ENCODE data around the gene KIF12.

The KIF12 gene

DNA sequence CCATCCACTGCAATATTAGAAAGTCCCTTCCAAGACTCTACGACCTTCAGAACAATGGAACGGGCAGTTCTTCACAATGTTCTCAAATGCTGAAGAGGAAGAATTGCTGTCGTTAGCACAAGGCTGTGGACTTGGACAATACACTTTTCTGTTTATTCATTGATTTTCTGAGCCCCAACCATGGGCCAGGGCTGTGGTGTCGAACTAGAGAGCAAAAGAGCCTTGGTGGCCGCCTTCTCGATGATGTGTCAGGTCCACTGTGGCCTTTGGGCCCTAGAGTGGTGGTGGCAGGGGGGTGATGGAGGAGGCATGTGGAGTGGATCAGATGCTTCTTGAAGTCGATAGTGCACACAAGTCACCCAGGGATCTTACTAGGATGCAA is 18.5 kb upstream of the KIF12 start:
- no peaks in the 10 kb centered on the region for H4K20me1 ChIP-seq (ENCODE audit: insufficient read depth, low read length)
- H3K4me1 ChIP-seq (ENCODE audit: insufficient read depth, low read length): no peaks in the 10 kb centered on the region
- peaks cover 6% of the 10 kb centered on the region for H3K27me3 ChIP-seq (ENCODE audit: insufficient read depth, low read length, poor library complexity)
- no peaks in the 10 kb centered on the region for H3K36me3 ChIP-seq (ENCODE audit: insufficient read depth, low read length)
- no peak for TF ChIP-seq EZH2 (IDR thresholded peaks at IDR 0.05; ENCODE audit: borderline replicate concordance, low read depth, low read length, severe bottlenecking)
- TF ChIP-seq, protein P1, sequence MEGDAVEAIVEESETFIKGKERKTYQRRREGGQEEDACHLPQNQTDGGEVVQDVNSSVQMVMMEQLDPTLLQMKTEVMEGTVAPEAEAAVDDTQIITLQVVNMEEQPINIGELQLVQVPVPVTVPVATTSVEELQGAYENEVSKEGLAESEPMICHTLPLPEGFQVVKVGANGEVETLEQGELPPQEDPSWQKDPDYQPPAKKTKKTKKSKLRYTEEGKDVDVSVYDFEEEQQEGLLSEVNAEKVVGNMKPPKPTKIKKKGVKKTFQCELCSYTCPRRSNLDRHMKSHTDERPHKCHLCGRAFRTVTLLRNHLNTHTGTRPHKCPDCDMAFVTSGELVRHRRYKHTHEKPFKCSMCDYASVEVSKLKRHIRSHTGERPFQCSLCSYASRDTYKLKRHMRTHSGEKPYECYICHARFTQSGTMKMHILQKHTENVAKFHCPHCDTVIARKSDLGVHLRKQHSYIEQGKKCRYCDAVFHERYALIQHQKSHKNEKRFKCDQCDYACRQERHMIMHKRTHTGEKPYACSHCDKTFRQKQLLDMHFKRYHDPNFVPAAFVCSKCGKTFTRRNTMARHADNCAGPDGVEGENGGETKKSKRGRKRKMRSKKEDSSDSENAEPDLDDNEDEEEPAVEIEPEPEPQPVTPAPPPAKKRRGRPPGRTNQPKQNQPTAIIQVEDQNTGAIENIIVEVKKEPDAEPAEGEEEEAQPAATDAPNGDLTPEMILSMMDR (IDR thresholded peaks at IDR 0.05; ENCODE audit: borderline replicate concordance, extremely low read depth, low read length, poor library complexity, severe bottlenecking): no peak
- H3K4me2 ChIP-seq (ENCODE audit: insufficient read depth, low read length): no peak overlapping the region
- H3K27ac ChIP-seq (ENCODE audit: low read length): no peak overlapping the region
- ATAC-seq (ENCODE audit: insufficient read depth, low read depth) (no peak), DNase-seq (no peak)
- H3K79me2 ChIP-seq (ENCODE audit: insufficient read depth, low read length): no peaks in the 10 kb centered on the region
- H2AFZ ChIP-seq (ENCODE audit: low read depth, low read length): no peak overlapping the region
- no peak overlapping the region for H3K9ac ChIP-seq (ENCODE audit: low read depth, low read length)
- no peaks in the 10 kb centered on the region for H3K9me3 ChIP-seq (ENCODE audit: insufficient read depth, low read length, severe bottlenecking)
- no peak overlapping the region for H3K4me3 ChIP-seq (ENCODE audit: low read depth in 1 of 2, low read length in 2 of 2)

DNA sequence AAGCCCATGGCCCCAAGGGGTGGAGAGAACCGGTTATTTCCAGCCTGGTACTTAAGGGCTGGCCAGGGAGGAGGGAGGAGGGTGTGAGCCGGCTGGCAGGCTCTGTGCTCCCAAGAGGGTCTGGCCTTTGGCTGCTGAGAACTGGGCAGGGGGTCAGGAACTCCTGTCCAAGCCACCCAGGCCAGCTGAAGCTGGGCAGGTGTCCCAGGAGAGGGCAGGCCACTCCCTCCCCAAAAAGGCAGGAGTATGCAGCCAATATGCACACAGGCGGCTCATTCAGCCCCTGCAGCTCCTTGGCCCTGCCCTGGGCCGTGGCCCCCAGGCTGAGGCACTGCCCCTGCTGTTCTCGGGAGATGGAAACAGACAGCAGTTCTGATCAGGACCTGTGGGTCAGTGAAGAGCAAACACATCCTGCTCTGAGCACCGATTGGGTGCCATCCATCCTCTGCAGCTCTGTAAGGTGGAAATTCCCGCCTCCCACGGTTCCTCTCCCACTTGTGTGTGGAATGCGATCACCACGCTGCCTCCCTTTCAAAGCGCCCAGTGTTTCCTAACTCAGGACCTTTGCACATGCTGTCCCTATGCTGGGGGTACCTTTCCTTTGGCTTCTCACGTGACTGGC is 17.1 kb upstream of the KIF12 start:
- H3K27me3 ChIP-seq (ENCODE audit: insufficient read depth, low read length, poor library complexity): peaks cover 6% of the 10 kb centered on the region
- no peaks in the 10 kb centered on the region for H3K4me1 ChIP-seq (ENCODE audit: insufficient read depth, low read length)
- no peak overlapping the region for H3K9ac ChIP-seq (ENCODE audit: low read depth, low read length)

DNA sequence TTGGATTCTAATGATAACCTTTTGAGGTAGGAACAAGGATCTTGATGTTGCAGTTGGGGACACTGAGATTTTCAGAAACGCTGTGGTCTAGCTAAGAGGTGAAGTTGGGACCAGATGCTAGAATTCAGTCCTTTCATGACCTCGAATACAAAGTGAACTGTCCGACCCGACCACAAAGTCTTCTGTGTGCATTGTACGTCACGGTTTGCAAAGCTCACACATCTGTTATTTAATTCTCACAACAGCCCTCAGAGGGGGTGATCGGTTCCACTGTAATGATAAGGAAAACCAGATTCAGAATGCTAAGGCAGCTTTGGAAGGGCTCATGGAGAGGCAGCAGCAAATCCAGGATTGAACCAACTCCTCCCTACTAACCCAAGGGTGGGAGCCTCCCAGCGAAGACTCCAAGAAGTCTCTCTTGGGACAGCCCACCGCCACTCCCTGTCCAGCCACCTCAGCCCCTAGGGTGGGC is 16.6 kb upstream of the KIF12 start:
- H4K20me1 ChIP-seq (ENCODE audit: insufficient read depth, low read length): no peaks in the 10 kb centered on the region
- H3K4me1 ChIP-seq (ENCODE audit: insufficient read depth, low read length): no peaks in the 10 kb centered on the region

More for the DNA sequence above, 17.1 kb upstream of the KIF12 start:
- H3K9me3 ChIP-seq (ENCODE audit: insufficient read depth, low read length, severe bottlenecking): no peaks in the 10 kb centered on the region
- H3K4me3 ChIP-seq (ENCODE audit: low read depth in 1 of 2, low read length in 2 of 2): no peak overlapping the region
- no peak overlapping the region for H3K4me2 ChIP-seq (ENCODE audit: insufficient read depth, low read length)
- no peaks in the 10 kb centered on the region for H4K20me1 ChIP-seq (ENCODE audit: insufficient read depth, low read length)
- TF ChIP-seq, protein P1 (IDR thresholded peaks at IDR 0.05; ENCODE audit: borderline replicate concordance, extremely low read depth, low read length, poor library complexity, severe bottlenecking): no peak
- no peak for TF ChIP-seq EZH2 (IDR thresholded peaks at IDR 0.05; ENCODE audit: borderline replicate concordance, low read depth, low read length, severe bottlenecking)
- ATAC-seq (ENCODE audit: insufficient read depth, low read depth): no peak
- H3K79me2 ChIP-seq (ENCODE audit: insufficient read depth, low read length): no peaks in the 10 kb centered on the region
- H3K27ac ChIP-seq (ENCODE audit: low read length): no peak overlapping the region
- H3K36me3 ChIP-seq (ENCODE audit: insufficient read depth, low read length): no peaks in the 10 kb centered on the region
- no peak overlapping the region for H2AFZ ChIP-seq (ENCODE audit: low read depth, low read length)
- no peak for DNase-seq

More for the DNA sequence above, 16.6 kb upstream of the KIF12 start:
- no peak overlapping the region for H3K4me2 ChIP-seq (ENCODE audit: insufficient read depth, low read length)
- no peaks in the 10 kb centered on the region for H3K36me3 ChIP-seq (ENCODE audit: insufficient read depth, low read length)
- no peak overlapping the region for H2AFZ ChIP-seq (ENCODE audit: low read depth, low read length)
- peaks cover 6% of the 10 kb centered on the region for H3K27me3 ChIP-seq (ENCODE audit: insufficient read depth, low read length, poor library complexity)
- ATAC-seq (ENCODE audit: insufficient read depth, low read depth) (no peak), DNase-seq (no peak)
- H3K4me3 ChIP-seq (ENCODE audit: low read depth in 1 of 2, low read length in 2 of 2): no peak overlapping the region
- no peak for TF ChIP-seq EZH2 (IDR thresholded peaks at IDR 0.05; ENCODE audit: borderline replicate concordance, low read depth, low read length, severe bottlenecking)
- TF ChIP-seq, protein P1 (IDR thresholded peaks at IDR 0.05; ENCODE audit: borderline replicate concordance, extremely low read depth, low read length, poor library complexity, severe bottlenecking): no peak
- H3K9me3 ChIP-seq (ENCODE audit: insufficient read depth, low read length, severe bottlenecking): no peaks in the 10 kb centered on the region
- H3K79me2 ChIP-seq (ENCODE audit: insufficient read depth, low read length): no peaks in the 10 kb centered on the region
- H3K27ac ChIP-seq (ENCODE audit: low read length): no peak overlapping the region
- no peak overlapping the region for H3K9ac ChIP-seq (ENCODE audit: low read depth, low read length)
